Measurements from ENCODE around the gene PBX3.

DNA sequence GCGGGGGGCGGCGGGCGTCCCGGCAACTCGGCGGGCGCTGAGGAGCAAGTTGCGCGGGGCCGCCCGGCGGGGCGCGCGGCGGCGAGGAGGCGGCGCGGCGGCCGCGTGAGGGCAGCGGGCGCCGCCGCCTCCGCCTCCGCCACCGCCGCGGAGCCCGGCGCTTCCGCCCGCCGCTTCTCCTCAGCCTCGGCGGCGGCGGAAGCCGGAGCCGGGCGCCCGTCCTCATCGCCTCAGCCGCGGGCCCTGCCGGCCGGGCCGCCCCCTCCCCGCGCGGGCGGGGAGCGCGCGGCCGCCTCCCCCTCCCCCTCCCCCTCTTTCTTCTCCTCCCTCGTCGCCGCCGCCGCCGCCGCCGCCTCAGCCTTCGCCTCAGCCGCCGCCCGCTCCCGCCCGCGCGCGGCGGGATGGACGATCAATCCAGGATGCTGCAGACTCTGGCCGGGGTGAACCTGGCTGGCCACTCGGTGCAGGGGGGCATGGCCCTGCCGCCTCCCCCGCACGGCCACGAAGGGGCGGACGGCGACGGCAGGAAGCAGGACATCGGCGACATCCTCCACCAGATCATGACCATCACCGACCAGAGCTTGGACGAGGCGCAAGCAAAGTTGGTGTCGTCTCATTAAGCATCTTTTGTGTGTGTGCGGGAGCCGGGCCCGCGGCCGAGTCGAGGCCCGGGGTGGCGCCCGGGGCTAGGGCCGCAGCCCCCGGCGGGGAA lies at the start of gene PBX3:
- TF ChIP-seq, protein P1, sequence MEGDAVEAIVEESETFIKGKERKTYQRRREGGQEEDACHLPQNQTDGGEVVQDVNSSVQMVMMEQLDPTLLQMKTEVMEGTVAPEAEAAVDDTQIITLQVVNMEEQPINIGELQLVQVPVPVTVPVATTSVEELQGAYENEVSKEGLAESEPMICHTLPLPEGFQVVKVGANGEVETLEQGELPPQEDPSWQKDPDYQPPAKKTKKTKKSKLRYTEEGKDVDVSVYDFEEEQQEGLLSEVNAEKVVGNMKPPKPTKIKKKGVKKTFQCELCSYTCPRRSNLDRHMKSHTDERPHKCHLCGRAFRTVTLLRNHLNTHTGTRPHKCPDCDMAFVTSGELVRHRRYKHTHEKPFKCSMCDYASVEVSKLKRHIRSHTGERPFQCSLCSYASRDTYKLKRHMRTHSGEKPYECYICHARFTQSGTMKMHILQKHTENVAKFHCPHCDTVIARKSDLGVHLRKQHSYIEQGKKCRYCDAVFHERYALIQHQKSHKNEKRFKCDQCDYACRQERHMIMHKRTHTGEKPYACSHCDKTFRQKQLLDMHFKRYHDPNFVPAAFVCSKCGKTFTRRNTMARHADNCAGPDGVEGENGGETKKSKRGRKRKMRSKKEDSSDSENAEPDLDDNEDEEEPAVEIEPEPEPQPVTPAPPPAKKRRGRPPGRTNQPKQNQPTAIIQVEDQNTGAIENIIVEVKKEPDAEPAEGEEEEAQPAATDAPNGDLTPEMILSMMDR (optimal IDR thresholded peaks at IDR 0.05 in 1 of 3, IDR thresholded peaks at IDR 0.05 in 1 of 3, conservative IDR thresholded peaks at IDR 0.05 in 1 of 3; ENCODE audit: extremely low read depth in 1 of 3, insufficient read depth in 2 of 3, low read length in 3 of 3): no peak
- no peak for TF ChIP-seq EZH2 (IDR thresholded peaks at IDR 0.05; ENCODE audit: low read length)
